GM13977 (cell line): ENCODE measurements around the gene OXCT1.

Experiments
- DNase-seq: peaks from one replicate; pipeline ENCODE4 v3.0.0; 2012; ENCODE audit warnings: low spot score
- CTCF ChIP-seq: IDR thresholded peaks from 2 replicates; pipeline ENCODE4 v1.5.1; 2012; ENCODE audit warnings: mild to moderate bottlenecking, control low read depth; ENCODE audit not compliant: insufficient read depth; ENCODE audit errors: extremely low read depth, missing control alignments
- in situ Hi-C: fragments of 300-500 bp; cut with MboI; formaldehyde crosslinking; loops from one replicate; pipeline ENCODE4 v1.12.0; 2022; ENCODE audit warnings: low sequenced_read_pairs, low pct_unique_long_range_greater_than_20kb, mixed read lengths, inconsistent platforms; ENCODE audit not compliant: unreplicated experiment

Gene OXCT1

GRCh38 chr5:41809128-41809527 is 61.1 kb downstream of the OXCT1 start:
- TF ChIP-seq CTCF = no peak
- in situ Hi-C loops = no loop called here
- no peak for DNase-seq

DNA sequence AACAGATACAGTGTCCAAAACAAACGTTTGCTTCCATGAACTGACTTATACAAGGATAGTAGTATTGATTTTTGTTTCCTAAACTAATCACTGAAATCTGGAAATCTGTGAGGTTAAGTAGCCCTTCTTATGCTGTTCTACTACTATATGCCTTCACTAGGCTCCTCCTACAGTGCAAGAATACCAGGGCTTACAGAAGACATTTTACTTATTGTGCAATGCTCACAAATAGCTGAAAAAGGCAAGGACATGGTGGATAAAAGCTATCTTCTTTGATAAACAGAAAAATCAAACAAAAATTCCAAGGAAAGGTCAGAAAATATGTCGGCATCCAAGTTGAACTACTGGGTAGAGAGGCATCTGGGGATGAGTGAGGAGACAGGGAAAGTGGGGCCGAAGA is 61.9 kb downstream of the OXCT1 start:
- TF ChIP-seq CTCF = no peak
- in situ Hi-C loops = no loop called here
- DNase-seq = no peak

DNA sequence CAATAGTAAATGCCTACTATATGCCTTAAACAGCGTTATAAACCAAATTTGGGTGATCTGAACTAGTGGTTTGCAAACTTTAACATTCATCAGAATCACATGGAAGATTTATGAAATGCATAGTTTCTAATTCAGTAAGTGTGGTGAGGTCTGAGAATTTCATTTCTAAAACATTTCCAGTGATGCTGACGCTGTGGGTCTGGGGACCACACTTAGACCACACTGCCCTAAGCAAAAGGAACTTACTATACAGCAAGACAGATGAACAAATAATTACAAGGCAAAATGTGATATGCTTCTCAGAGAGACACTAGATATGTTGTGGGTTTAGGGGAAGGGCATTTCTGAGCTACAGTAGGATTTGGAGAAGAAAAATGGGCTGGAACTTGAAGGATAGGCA is 72.6 kb downstream of the OXCT1 start:
- in situ Hi-C loops = no loop called here
- no peak for DNase-seq
- no peak for TF ChIP-seq CTCF

GRCh38 chr5:41796061-41796460 is 74.2 kb downstream of the OXCT1 start:
- in situ Hi-C loops = no loop called here
- no peak for TF ChIP-seq CTCF
- DNase-seq = no peak

- DNase-seq = no peak
- TF ChIP-seq CTCF = no peak
- in situ Hi-C loops = no loop called here
These were observed 75.1 kb downstream of the OXCT1 start for GRCh38 chr5:41795125-41795524.

- no peak for TF ChIP-seq CTCF
- no peak for DNase-seq
- in situ Hi-C loops = no loop called here
These were observed 75.8 kb downstream of the OXCT1 start for GRCh38 chr5:41794471-41794870.
